Activated naive CD8-positive, alpha-beta T cell (primary cell): Measurements from ENCODE around the gene PCNX1.
A peak's percentile ranks its signal among the peaks of the same experiment; 100 is the strongest.
"Not testable (repeated sequence)": the region's sequence is repeated elsewhere in the genome, so short reads cannot be mapped to it uniquely, and the experiment has no call there.

ENCODE experiments used
- H3K27ac Mint-ChIP-seq: one replicate; pipeline ENCODE4 v1.8.0; 2021; ENCODE audit warnings: mixed read lengths
- H3K27me3 Mint-ChIP-seq: one replicate; pipeline ENCODE4 v1.8.0; 2021; ENCODE audit warnings: mixed read lengths
- H3K36me3 Mint-ChIP-seq: one replicate; pipeline ENCODE4 v1.8.0; 2021; ENCODE audit warnings: mixed read lengths
- H3K4me1 Mint-ChIP-seq: one replicate; pipeline ENCODE4 v1.8.0; 2021; ENCODE audit warnings: low read depth, mixed read lengths
- H3K4me3 Mint-ChIP-seq: one replicate; pipeline ENCODE4 v1.8.0; 2021; ENCODE audit warnings: mild to moderate bottlenecking, mixed read lengths
- H3K9me3 Mint-ChIP-seq: one replicate; pipeline ENCODE4 v1.8.0; 2021; ENCODE audit warnings: low read depth, mixed read lengths

Gene PCNX1

GRCh38 chr14:71114565-71114964, 207.3 kb downstream of the PCNX1 start:
- Mint-ChIP-seq H3K4me3 (no peak overlapping the region), H3K27ac (no peak overlapping the region), H3K9me3 (no peaks in the 10 kb centered on the region), H3K27me3 (no peaks in the 10 kb centered on the region), H3K36me3 (peaks cover 4% of the 10 kb centered on the region), H3K4me1 (peaks cover 10% of the 10 kb centered on the region)

- Mint-ChIP-seq H3K9me3 (no peaks in the 10 kb centered on the region), H3K4me1 (peaks cover 10% of the 10 kb centered on the region), H3K4me3 (no peak overlapping the region), H3K27me3 (no peaks in the 10 kb centered on the region), H3K36me3 (peaks cover 4% of the 10 kb centered on the region), H3K27ac (peak overlapping the region; percentile 28)
Measured at GRCh38 chr14:71115306-71115705, 208.0 kb downstream of the PCNX1 start.

- Mint-ChIP-seq H3K27me3 (no peaks in the 10 kb centered on the region), H3K9me3 (no peaks in the 10 kb centered on the region), H3K27ac (peak overlapping the region; percentile 10), H3K36me3 (peaks cover 4% of the 10 kb centered on the region), H3K4me1 (peaks cover 10% of the 10 kb centered on the region), H3K4me3 (no peak overlapping the region)
Measured at GRCh38 chr14:71115821-71116567, 208.7 kb downstream of the PCNX1 start.

- peaks cover 2% of the 10 kb centered on the region for H3K36me3 Mint-ChIP-seq
- peaks cover 10% of the 10 kb centered on the region for H3K4me1 Mint-ChIP-seq
- H3K4me3 Mint-ChIP-seq, result no peak overlapping the region
- peak overlapping the region; percentile 19 for H3K27ac Mint-ChIP-seq
- H3K27me3 Mint-ChIP-seq, result no peaks in the 10 kb centered on the region
- no peaks in the 10 kb centered on the region for H3K9me3 Mint-ChIP-seq
Measured at GRCh38 chr14:71116568-71117122, 209.4 kb downstream of the PCNX1 start.

GRCh38 chr14:71117839-71118743, 210.8 kb downstream of the PCNX1 start:
- Mint-ChIP-seq H3K36me3 (peaks cover 2% of the 10 kb centered on the region), H3K4me3 (no peak overlapping the region), H3K27ac (peak overlapping the region; percentile 85)

GRCh38 chr14:71119075-71119474, 211.8 kb downstream of the PCNX1 start:
- Mint-ChIP-seq H3K36me3 (peaks cover 2% of the 10 kb centered on the region), H3K9me3 (no peaks in the 10 kb centered on the region), H3K4me3 (no peak overlapping the region), H3K27ac (peak overlapping the region; percentile 85), H3K27me3 (no peaks in the 10 kb centered on the region), H3K4me1 (peaks cover 10% of the 10 kb centered on the region)

More at GRCh38 chr14:71117839-71118743, 210.8 kb downstream of the PCNX1 start:
- Mint-ChIP-seq H3K4me1 (peaks cover 10% of the 10 kb centered on the region), H3K9me3 (no peaks in the 10 kb centered on the region), H3K27me3 (no peaks in the 10 kb centered on the region)

GRCh38 chr14:71119832-71120231, 212.6 kb downstream of the PCNX1 start:
- no peak overlapping the region for H3K27ac Mint-ChIP-seq
- H3K9me3 Mint-ChIP-seq, result no peaks in the 10 kb centered on the region

GRCh38 chr14:71121001-71121400, 213.7 kb downstream of the PCNX1 start:
- H3K27me3 Mint-ChIP-seq, result no peaks in the 10 kb centered on the region
- no peaks in the 10 kb centered on the region for H3K9me3 Mint-ChIP-seq

More at GRCh38 chr14:71119832-71120231, 212.6 kb downstream of the PCNX1 start:
- no peak overlapping the region for H3K4me3 Mint-ChIP-seq
- peaks cover 2% of the 10 kb centered on the region for H3K36me3 Mint-ChIP-seq
- no peaks in the 10 kb centered on the region for H3K27me3 Mint-ChIP-seq
- H3K4me1 Mint-ChIP-seq, result peaks cover 10% of the 10 kb centered on the region

GRCh38 chr14:71121711-71122110, 214.5 kb downstream of the PCNX1 start:
- Mint-ChIP-seq H3K36me3 (peaks cover 2% of the 10 kb centered on the region), H3K4me1 (peaks cover 10% of the 10 kb centered on the region), H3K27me3 (no peaks in the 10 kb centered on the region), H3K4me3 (no peak overlapping the region), H3K27ac (no peak overlapping the region), H3K9me3 (no peaks in the 10 kb centered on the region)

More at GRCh38 chr14:71121001-71121400, 213.7 kb downstream of the PCNX1 start:
- no peak overlapping the region for H3K27ac Mint-ChIP-seq
- no peak overlapping the region for H3K4me3 Mint-ChIP-seq
- H3K4me1 Mint-ChIP-seq, result peaks cover 10% of the 10 kb centered on the region
- peaks cover 2% of the 10 kb centered on the region for H3K36me3 Mint-ChIP-seq

GRCh38 chr14:71122866-71123565, 215.8 kb downstream of the PCNX1 start:
- Mint-ChIP-seq H3K9me3 (no peaks in the 10 kb centered on the region), H3K4me1 (peaks cover 10% of the 10 kb centered on the region), H3K27me3 (no peaks in the 10 kb centered on the region), H3K36me3 (peaks cover 2% of the 10 kb centered on the region), H3K4me3 (no peak overlapping the region), H3K27ac (no peak overlapping the region)

- H3K4me3 Mint-ChIP-seq, result no peak overlapping the region
- peaks cover 2% of the 10 kb centered on the region for H3K36me3 Mint-ChIP-seq
- no peaks in the 10 kb centered on the region for H3K27me3 Mint-ChIP-seq
- peaks cover 5% of the 10 kb centered on the region for H3K4me1 Mint-ChIP-seq
- H3K27ac Mint-ChIP-seq, result peak overlapping the region; percentile 10
- H3K9me3 Mint-ChIP-seq, result no peaks in the 10 kb centered on the region
Measured at GRCh38 chr14:71123579-71124135, 216.4 kb downstream of the PCNX1 start.

- not testable (repeated sequence) for H3K4me3 Mint-ChIP-seq, H3K36me3 Mint-ChIP-seq, H3K27ac Mint-ChIP-seq, H3K4me1 Mint-ChIP-seq, H3K27me3 Mint-ChIP-seq, H3K9me3 Mint-ChIP-seq
Measured at GRCh38 chr14:71129716-71130490, 222.6 kb downstream of the PCNX1 start.

GRCh38 chr14:71130491-71131179, 223.4 kb downstream of the PCNX1 start:
- peaks cover 3% of the 10 kb centered on the region for H3K4me1 Mint-ChIP-seq
- H3K36me3 Mint-ChIP-seq, result no peaks in the 10 kb centered on the region
- H3K27me3 Mint-ChIP-seq, result no peaks in the 10 kb centered on the region
- H3K4me3 Mint-ChIP-seq, result no peak overlapping the region
- no peak overlapping the region for H3K27ac Mint-ChIP-seq
- no peaks in the 10 kb centered on the region for H3K9me3 Mint-ChIP-seq
